ENCODE measurements around the gene RAPGEFL1. TPM values are rescaled to one million over a fixed set of nuclear protein-coding genes. Genes with fewer than 3 reads are reported as not detected.
A peak's percentile ranks its signal among the peaks of the same experiment; 100 is the strongest.

The RAPGEFL1 gene
- total RNA-seq, 2 donors from 2014 or later, result 14.2 to 25.1 TPM

GRCh38 chr17:40180694-40181093, 3.4 kb downstream of the RAPGEFL1 start:
- H3K4me1 ChIP-seq (replicated peaks), result peaks cover 7% of the 10 kb centered on the region
- peak overlapping the region; percentile 24 to 36 for H3K27ac ChIP-seq
- intact Hi-C loops (cut with DNase I), result no loop called here
- DNase-seq (ENCODE audit: low spot score), result peak; percentile 48
- H3K4me3 ChIP-seq, result no peak overlapping the region
- H3K27me3 ChIP-seq (replicated peaks; ENCODE audit: insufficient read depth), result no peaks in the 10 kb centered on the region
- no peaks in the 10 kb centered on the region for H3K36me3 ChIP-seq
- 28% methylated on average over 5 of the region's 5 CpGs for WGBS
- no peaks in the 10 kb centered on the region for H3K9me3 ChIP-seq
- no peak for TF ChIP-seq CTCF (IDR thresholded peaks at IDR 0.05)
- TF ChIP-seq POLR2AphosphoS5 (IDR thresholded peaks at IDR 0.05), result peak; percentile 7
- peak; percentile 62 for TF ChIP-seq POLR2A (IDR thresholded peaks at IDR 0.05)

GRCh38 chr17:40181205-40181604, 3.9 kb downstream of the RAPGEFL1 start:
- Histone ChIP-seq H3K4me1 (replicated peaks) (peaks cover 7% of the 10 kb centered on the region), H3K4me3 (no peak overlapping the region), H3K36me3 (no peaks in the 10 kb centered on the region), H3K27me3 (replicated peaks; ENCODE audit: insufficient read depth) (no peaks in the 10 kb centered on the region), H3K27ac (peak overlapping the region in 1 of 2 donors; percentile 24), H3K9me3 (no peaks in the 10 kb centered on the region)
- intact Hi-C loops (cut with DNase I), result no loop called here
- no peak for DNase-seq (ENCODE audit: low spot score)
- TF ChIP-seq POLR2AphosphoS5 (IDR thresholded peaks at IDR 0.05) (no peak), CTCF (IDR thresholded peaks at IDR 0.05) (no peak), POLR2A (IDR thresholded peaks at IDR 0.05) (no peak)
- 74% methylated on average over 8 of the region's 8 CpGs for WGBS

- Histone ChIP-seq H3K4me1 (replicated peaks) (no peaks in the 10 kb centered on the region), H3K9me3 (no peaks in the 10 kb centered on the region), H3K27me3 (replicated peaks; ENCODE audit: insufficient read depth) (no peaks in the 10 kb centered on the region), H3K4me3 (no peak overlapping the region), H3K27ac (no peak overlapping the region), H3K36me3 (no peaks in the 10 kb centered on the region)
- 87% methylated on average over 6 of the region's 6 CpGs for WGBS
- TF ChIP-seq POLR2AphosphoS5 (IDR thresholded peaks at IDR 0.05), result no peak
- TF ChIP-seq CTCF (IDR thresholded peaks at IDR 0.05), result no peak
- no peak for TF ChIP-seq POLR2A (IDR thresholded peaks at IDR 0.05)
- no peak for DNase-seq (ENCODE audit: low spot score)
- intact Hi-C loops (cut with DNase I), result no loop called here
Measured at GRCh38 chr17:40182606-40183005, 5.3 kb downstream of the RAPGEFL1 start.

- no peaks in the 10 kb centered on the region for H3K36me3 ChIP-seq
- H3K27ac ChIP-seq, result no peak overlapping the region
- no peaks in the 10 kb centered on the region for H3K9me3 ChIP-seq
- TF ChIP-seq POLR2AphosphoS5 (IDR thresholded peaks at IDR 0.05) (no peak), CTCF (IDR thresholded peaks at IDR 0.05) (no peak), POLR2A (IDR thresholded peaks at IDR 0.05) (no peak)
- no peak for DNase-seq (ENCODE audit: low spot score)
- no peak overlapping the region for H3K4me3 ChIP-seq
- no peaks in the 10 kb centered on the region for H3K4me1 ChIP-seq (replicated peaks)
- no peaks in the 10 kb centered on the region for H3K27me3 ChIP-seq (replicated peaks; ENCODE audit: insufficient read depth)
- intact Hi-C loops (cut with DNase I), result no loop called here
- WGBS, result 90% methylated on average over 3 of the region's 3 CpGs
Measured at GRCh38 chr17:40187238-40187637, 10.0 kb downstream of the RAPGEFL1 start.

GRCh38 chr17:40188694-40189093, 11.4 kb downstream of the RAPGEFL1 start:
- H3K36me3 ChIP-seq, result no peaks in the 10 kb centered on the region
- intact Hi-C loops (cut with DNase I), result no loop called here
- H3K27ac ChIP-seq, result no peak overlapping the region
- no peak for TF ChIP-seq POLR2A (IDR thresholded peaks at IDR 0.05)
- TF ChIP-seq CTCF (IDR thresholded peaks at IDR 0.05), result no peak
- TF ChIP-seq POLR2AphosphoS5 (IDR thresholded peaks at IDR 0.05), result no peak
- H3K4me3 ChIP-seq, result no peak overlapping the region
- H3K4me1 ChIP-seq (replicated peaks), result no peaks in the 10 kb centered on the region
- WGBS, result 97% methylated on average over 6 of the region's 6 CpGs
- DNase-seq (ENCODE audit: low spot score), result no peak
- no peaks in the 10 kb centered on the region for H3K9me3 ChIP-seq
- H3K27me3 ChIP-seq (replicated peaks; ENCODE audit: insufficient read depth), result no peaks in the 10 kb centered on the region
